GM12864 (cell line): ENCODE measurements around the gene ZNF786.
A peak's percentile ranks its signal among the peaks of the same experiment; 100 is the strongest.
"Not testable (repeated sequence)": the region's sequence is repeated elsewhere in the genome, so short reads cannot be mapped to it uniquely, and the experiment has no call there.

ENCODE experiments used
- DNase-seq: peaks from one replicate; pipeline ENCODE4 v3.0.0-alpha.2; 2011; ENCODE audit warnings: low read depth
- H3K4me3 ChIP-seq: 2 replicates; pipeline ENCODE4 v1.5.1; 2011; ENCODE audit warnings: mild to moderate bottlenecking, low read depth, low read length, control low read depth
- CTCF ChIP-seq: IDR thresholded peaks from 2 replicates; pipeline ENCODE4 v1.5.1; 2011; ENCODE audit warnings: low read depth, mild to moderate bottlenecking, moderate library complexity, low read length, control low read depth, inconsistent platforms; ENCODE audit errors: missing control alignments

The ZNF786 gene

GRCh38 chr7:149031353-149031910 is 59.1 kb downstream of the ZNF786 start:
- H3K4me3 ChIP-seq = no peak overlapping the region
- no peak for TF ChIP-seq CTCF
- no peak for DNase-seq

- H3K4me3 ChIP-seq, DNase-seq: not testable (repeated sequence)
These were observed 60.1 kb downstream of the ZNF786 start for GRCh38 chr7:149030439-149030838.

- peak within 1 kb of the TSS; percentile 99 for H3K4me3 ChIP-seq
- peak; percentile 96 for DNase-seq
- peak; percentile 14 for TF ChIP-seq CTCF
These were observed 62.0 kb downstream of the ZNF786 start, which contains the start of gene PDIA4 for GRCh38 chr7:149028346-149029109. TSS of gene PDIA4 (minus strand) at chr7:149028505. CDS start at chr7:149028408, 97 bp downstream.

GRCh38 chr7:149027611-149028345 is 62.7 kb downstream of the ZNF786 start:
- DNase-seq = no peak
- TF ChIP-seq CTCF = no peak

GRCh38 chr7:149027055-149027454 is 63.5 kb downstream of the ZNF786 start:
- TF ChIP-seq CTCF = no peak
- H3K4me3 ChIP-seq = peak overlapping the region; percentile 99
- DNase-seq = peak; percentile 39

More at GRCh38 chr7:149027611-149028345, 62.7 kb downstream of the ZNF786 start:
- H3K4me3 ChIP-seq = peak overlapping the region; percentile 99

- no peak for TF ChIP-seq CTCF
- peak overlapping the region; percentile 15; the same call in 1 of the 2 replicates for H3K4me3 ChIP-seq
- no peak for DNase-seq
These were observed 66.9 kb downstream of the ZNF786 start for GRCh38 chr7:149023662-149024061.

- TF ChIP-seq CTCF = no peak
- no peak for DNase-seq
- H3K4me3 ChIP-seq = peak overlapping the region; percentile 15; the same call in 1 of the 2 replicates
These were observed 67.7 kb downstream of the ZNF786 start for GRCh38 chr7:149022756-149023360.
